ENCODE data around the gene ABCA3. TPM values are rescaled to one million over a fixed set of nuclear protein-coding genes. Genes with fewer than 3 reads are reported as not detected.

The ABCA3 gene
- polyA plus RNA-seq, 1 donor from 2014 or later: 1.7 TPM

GRCh38 chr16:2284797-2285576 is 55.5 kb downstream of the ABCA3 start:
- no peaks in the 10 kb centered on the region for H3K9me3 Mint-ChIP-seq
- no peaks in the 10 kb centered on the region for H3K27me3 Mint-ChIP-seq
- no peaks in the 10 kb centered on the region for H3K4me1 Mint-ChIP-seq
- peaks cover 3% of the 10 kb centered on the region for H3K36me3 Mint-ChIP-seq
- H3K4me3 Mint-ChIP-seq: no peak overlapping the region
- no peak overlapping the region for H3K27ac Mint-ChIP-seq

DNA sequence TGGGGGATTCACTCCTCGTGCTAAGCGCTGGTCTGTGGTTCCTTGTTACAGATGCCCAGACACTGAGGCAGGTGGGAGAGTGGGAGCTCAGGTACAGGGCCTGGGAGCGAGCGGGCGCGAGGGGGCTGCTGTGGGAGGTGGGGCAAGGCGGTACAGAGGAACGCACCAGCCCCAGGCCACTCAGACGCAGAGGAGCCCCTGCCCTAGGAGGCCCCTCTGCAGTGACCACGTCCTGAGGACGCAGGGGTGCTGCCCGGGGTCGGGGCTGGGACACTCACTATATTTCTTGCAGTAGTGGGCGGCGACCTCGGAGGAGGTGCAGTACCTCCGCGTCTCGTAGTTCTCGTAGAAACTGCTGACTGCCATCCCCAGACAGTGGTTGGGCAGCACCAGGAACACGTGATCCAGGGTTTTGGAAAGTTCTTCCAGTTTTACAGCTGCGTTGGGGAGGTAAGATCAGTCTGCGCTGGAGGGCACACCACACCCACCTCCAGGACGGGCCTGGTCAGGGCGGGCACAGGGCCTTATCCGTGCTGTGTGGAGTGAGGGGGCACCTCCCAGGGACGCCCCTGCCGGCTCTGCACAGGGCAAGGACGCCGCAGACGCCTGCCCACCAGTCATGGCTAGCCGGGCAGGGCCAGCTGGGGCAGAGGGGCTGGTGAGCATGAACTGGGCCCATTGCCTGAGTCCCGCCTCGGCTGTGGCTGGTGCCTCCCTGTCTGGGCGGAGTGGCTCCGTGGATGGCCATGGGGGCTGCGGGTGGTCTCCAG is 56.3 kb downstream of the ABCA3 start:
- H3K27ac Mint-ChIP-seq: peak overlapping the region in 1 of 3 donors; percentile 9
- H3K36me3 Mint-ChIP-seq: peaks cover 2% of the 10 kb centered on the region
- no peaks in the 10 kb centered on the region for H3K9me3 Mint-ChIP-seq
- H3K27me3 Mint-ChIP-seq: no peaks in the 10 kb centered on the region
- H3K4me3 Mint-ChIP-seq: no peak overlapping the region
- no peaks in the 10 kb centered on the region for H3K4me1 Mint-ChIP-seq

GRCh38 chr16:2282866-2283555 is 57.5 kb downstream of the ABCA3 start:
- H3K9me3 Mint-ChIP-seq: no peaks in the 10 kb centered on the region
- H3K27me3 Mint-ChIP-seq: no peaks in the 10 kb centered on the region

GRCh38 chr16:2282262-2282661 is 58.3 kb downstream of the ABCA3 start:
- Mint-ChIP-seq H3K36me3 (peaks cover 2% of the 10 kb centered on the region), H3K4me3 (no peak overlapping the region), H3K4me1 (no peaks in the 10 kb centered on the region), H3K27me3 (no peaks in the 10 kb centered on the region), H3K27ac (no peak overlapping the region), H3K9me3 (no peaks in the 10 kb centered on the region)

More at GRCh38 chr16:2282866-2283555, 57.5 kb downstream of the ABCA3 start:
- Mint-ChIP-seq H3K4me1 (no peaks in the 10 kb centered on the region), H3K27ac (no peak overlapping the region), H3K4me3 (no peak overlapping the region), H3K36me3 (peaks cover 2% of the 10 kb centered on the region)

- H3K36me3 Mint-ChIP-seq: peaks cover 2% of the 10 kb centered on the region
- H3K4me3 Mint-ChIP-seq: no peak overlapping the region
- no peaks in the 10 kb centered on the region for H3K27me3 Mint-ChIP-seq
- no peaks in the 10 kb centered on the region for H3K9me3 Mint-ChIP-seq
- no peaks in the 10 kb centered on the region for H3K4me1 Mint-ChIP-seq
- no peak overlapping the region for H3K27ac Mint-ChIP-seq
Observed at GRCh38 chr16:2280981-2281542, 59.5 kb downstream of the ABCA3 start.

DNA sequence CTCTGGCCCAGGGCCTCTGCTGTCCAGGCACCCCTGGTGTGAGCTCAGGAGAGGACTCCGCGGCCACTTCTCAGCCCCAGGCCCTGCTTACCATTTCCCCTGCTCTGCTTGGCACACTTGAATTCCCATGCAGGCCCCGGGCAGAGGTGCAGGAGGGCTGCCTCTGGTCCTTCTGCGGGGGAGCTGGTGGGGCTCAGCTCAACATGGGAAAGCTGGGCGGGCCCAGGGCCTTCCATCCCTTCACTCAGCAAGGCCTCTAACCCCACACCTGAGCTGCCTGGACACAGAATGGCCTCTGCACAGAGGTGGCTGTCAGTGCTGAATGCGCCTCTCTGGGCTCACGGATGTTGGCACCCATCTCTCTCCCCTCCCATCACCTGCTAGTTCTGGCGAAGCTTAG is 60.1 kb downstream of the ABCA3 start:
- H3K4me3 Mint-ChIP-seq: no peak overlapping the region
- H3K36me3 Mint-ChIP-seq: peaks cover 2% of the 10 kb centered on the region
- H3K27me3 Mint-ChIP-seq: no peaks in the 10 kb centered on the region
- no peaks in the 10 kb centered on the region for H3K4me1 Mint-ChIP-seq
- no peak overlapping the region for H3K27ac Mint-ChIP-seq
- H3K9me3 Mint-ChIP-seq: no peaks in the 10 kb centered on the region

DNA sequence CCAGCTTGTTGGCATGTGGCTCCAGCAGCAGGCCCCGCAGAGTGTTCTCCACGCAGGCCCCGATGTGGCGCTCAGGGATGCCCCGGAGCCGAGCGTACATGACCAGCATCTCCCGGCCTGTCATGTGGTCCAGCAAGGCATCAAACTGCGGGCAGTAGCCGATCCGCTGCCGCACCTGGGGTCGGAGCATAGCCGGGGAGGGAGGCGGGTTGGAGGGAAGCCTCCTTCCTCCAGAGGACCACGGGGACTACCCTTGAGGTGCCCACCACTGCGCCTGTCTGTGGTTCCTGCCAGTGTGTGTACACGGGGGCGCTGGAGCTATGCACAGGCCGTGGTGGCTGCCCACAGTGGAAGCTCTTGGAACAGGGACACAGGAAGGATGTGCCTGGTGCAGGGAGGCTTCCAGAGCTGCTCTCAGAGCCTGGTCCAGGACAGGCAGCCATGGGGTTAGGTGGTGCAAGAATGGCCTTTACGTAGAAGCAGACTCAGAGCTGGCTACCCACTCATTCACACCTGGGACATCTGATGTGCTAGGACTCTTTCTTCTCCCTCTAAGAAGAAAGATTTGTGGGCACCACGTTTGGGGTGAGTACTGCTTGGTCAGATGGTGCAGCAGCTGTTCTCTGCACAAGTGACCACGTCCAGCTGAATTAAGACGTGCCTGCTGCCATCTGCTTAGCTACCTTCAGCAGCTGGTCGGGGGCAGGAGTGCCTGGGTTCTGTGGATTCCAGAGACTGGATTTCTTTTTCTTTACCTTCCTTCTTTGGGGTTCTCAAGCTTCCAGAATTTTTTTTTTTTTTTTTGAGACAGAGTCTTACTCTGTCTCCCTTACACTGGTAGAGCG is 61.4 kb downstream of the ABCA3 start:
- H3K27me3 Mint-ChIP-seq: no peaks in the 10 kb centered on the region
- H3K4me3 Mint-ChIP-seq: no peak overlapping the region
- H3K36me3 Mint-ChIP-seq: peaks cover 2% of the 10 kb centered on the region
- no peaks in the 10 kb centered on the region for H3K9me3 Mint-ChIP-seq
- no peak overlapping the region for H3K27ac Mint-ChIP-seq
- H3K4me1 Mint-ChIP-seq: no peaks in the 10 kb centered on the region

- Mint-ChIP-seq H3K36me3 (no peaks in the 10 kb centered on the region), H3K27me3 (no peaks in the 10 kb centered on the region), H3K27ac (no peak overlapping the region), H3K9me3 (no peaks in the 10 kb centered on the region), H3K4me1 (no peaks in the 10 kb centered on the region), H3K4me3 (no peak overlapping the region)
Observed at GRCh38 chr16:2278272-2278608, 62.3 kb downstream of the ABCA3 start.

DNA sequence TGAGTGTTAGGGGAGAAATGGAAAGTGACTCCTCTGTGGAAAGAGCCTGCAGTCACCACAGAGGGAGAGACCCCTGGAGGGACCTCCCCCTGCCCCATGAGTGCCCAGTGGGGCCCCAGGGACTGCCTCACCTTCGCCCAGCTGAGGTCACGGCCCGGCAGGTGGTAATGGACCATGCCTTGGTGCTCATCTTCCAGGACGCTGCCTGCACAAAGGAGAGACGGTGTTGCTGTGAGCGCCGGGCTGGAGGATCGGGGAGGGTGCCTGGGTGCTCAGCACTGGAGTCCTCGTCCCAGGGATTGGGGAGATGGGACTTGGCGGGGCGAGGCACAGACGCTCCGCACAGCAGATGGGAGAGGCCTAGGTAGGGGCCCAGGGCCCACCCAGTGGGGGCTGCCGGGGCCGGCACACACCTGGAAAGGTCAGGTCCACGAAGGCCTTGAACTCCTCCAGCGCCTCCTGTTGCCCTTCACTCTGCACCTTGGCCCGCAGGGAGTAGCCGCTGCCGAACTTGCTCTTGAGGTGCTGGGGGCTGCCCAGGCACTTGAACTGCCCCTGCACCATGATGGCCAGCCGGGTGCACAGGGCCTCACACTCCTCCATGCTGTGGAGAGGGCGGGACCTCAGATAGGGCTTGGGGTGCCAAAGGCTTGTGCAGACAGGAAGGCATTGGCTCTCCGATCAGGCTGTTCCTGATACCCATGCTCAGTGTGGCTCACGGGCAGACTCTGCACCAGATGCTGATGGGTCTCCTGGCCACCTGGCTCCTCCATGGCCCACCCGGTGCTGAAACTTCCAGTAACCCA is 62.9 kb downstream of the ABCA3 start:
- Mint-ChIP-seq H3K9me3 (no peaks in the 10 kb centered on the region), H3K27me3 (no peaks in the 10 kb centered on the region), H3K4me1 (no peaks in the 10 kb centered on the region), H3K27ac (no peak overlapping the region), H3K36me3 (no peaks in the 10 kb centered on the region), H3K4me3 (no peak overlapping the region)

- H3K27me3 Mint-ChIP-seq: no peaks in the 10 kb centered on the region
- H3K4me3 Mint-ChIP-seq: no peak overlapping the region
- no peaks in the 10 kb centered on the region for H3K4me1 Mint-ChIP-seq
- no peaks in the 10 kb centered on the region for H3K36me3 Mint-ChIP-seq
- H3K27ac Mint-ChIP-seq: no peak overlapping the region
- no peaks in the 10 kb centered on the region for H3K9me3 Mint-ChIP-seq
Observed at GRCh38 chr16:2276368-2277195, 63.9 kb downstream of the ABCA3 start.

GRCh38 chr16:2275476-2276367 is 64.8 kb downstream of the ABCA3 start:
- Mint-ChIP-seq H3K36me3 (no peaks in the 10 kb centered on the region), H3K4me3 (no peak overlapping the region), H3K4me1 (no peaks in the 10 kb centered on the region), H3K27ac (no peak overlapping the region), H3K27me3 (no peaks in the 10 kb centered on the region), H3K9me3 (no peaks in the 10 kb centered on the region)

GRCh38 chr16:2273931-2274330 is 66.6 kb downstream of the ABCA3 start:
- H3K36me3 Mint-ChIP-seq: no peaks in the 10 kb centered on the region
- H3K4me1 Mint-ChIP-seq: peaks cover 0 to 7% (median 6%) of the 10 kb centered on the region in 3 donors
- H3K27ac Mint-ChIP-seq: peak overlapping the region in 1 of 3 donors; percentile 45
- no peaks in the 10 kb centered on the region for H3K27me3 Mint-ChIP-seq
- H3K4me3 Mint-ChIP-seq: peak overlapping the region in 1 of 4 donors; percentile 20
- H3K9me3 Mint-ChIP-seq: no peaks in the 10 kb centered on the region
